Cardiac fibroblast (primary cell): ENCODE data around the gene PPP1CA.

Experiments used
- DNase-seq, 2 donors: peaks; one replicate each; pipeline versions ENCODE4 v3.0.0 to v3.0.0-alpha.2; 2010; ENCODE audit warnings: low read depth in 2 of 2
- H3K4me3 ChIP-seq, 2 donors: replicated peaks in 1 of 2; 1 replicate in 1 of 2; 2 replicates in 1 of 2; pipeline ENCODE4 v1.5.1; 2011; ENCODE audit warnings: low read depth in 2 of 2, low read length in 2 of 2, mild to moderate bottlenecking in 2 of 2, moderate library complexity in 1 of 2
- CTCF ChIP-seq: IDR thresholded peaks from one replicate; pipeline ENCODE4 v1.5.1; 2011; ENCODE audit warnings: low read depth, mild to moderate bottlenecking, low read length, inconsistent platforms

Gene PPP1CA

GRCh38 chr11:67433536-67434394 lies 32.1 kb upstream of the PPP1CA start:
- no peak for TF ChIP-seq CTCF
- DNase-seq: no peak
- no peak overlapping the region for H3K4me3 ChIP-seq

GRCh38 chr11:67432655-67433349 lies 31.1 kb upstream of the PPP1CA start:
- no peak for TF ChIP-seq CTCF
- DNase-seq: no peak
- no peak overlapping the region for H3K4me3 ChIP-seq

- H3K4me3 ChIP-seq: no peak overlapping the region
- TF ChIP-seq CTCF: no peak
- DNase-seq: no peak
Observed at GRCh38 chr11:67431346-67432249, 29.9 kb upstream of the PPP1CA start.

- DNase-seq: no peak
- no peak for TF ChIP-seq CTCF
- H3K4me3 ChIP-seq: peak overlapping the region in 1 of 2 donors; percentile 95
Observed at GRCh38 chr11:67429722-67430121, 28.1 kb upstream of the PPP1CA start.

GRCh38 chr11:67429038-67429668 lies 27.5 kb upstream of the PPP1CA start:
- DNase-seq: no peak
- no peak for TF ChIP-seq CTCF
- peak overlapping the region; percentile 91 to 95 for H3K4me3 ChIP-seq
